ENCODE results near the gene ADGRD1.

- TF ChIP-seq, protein P1, sequence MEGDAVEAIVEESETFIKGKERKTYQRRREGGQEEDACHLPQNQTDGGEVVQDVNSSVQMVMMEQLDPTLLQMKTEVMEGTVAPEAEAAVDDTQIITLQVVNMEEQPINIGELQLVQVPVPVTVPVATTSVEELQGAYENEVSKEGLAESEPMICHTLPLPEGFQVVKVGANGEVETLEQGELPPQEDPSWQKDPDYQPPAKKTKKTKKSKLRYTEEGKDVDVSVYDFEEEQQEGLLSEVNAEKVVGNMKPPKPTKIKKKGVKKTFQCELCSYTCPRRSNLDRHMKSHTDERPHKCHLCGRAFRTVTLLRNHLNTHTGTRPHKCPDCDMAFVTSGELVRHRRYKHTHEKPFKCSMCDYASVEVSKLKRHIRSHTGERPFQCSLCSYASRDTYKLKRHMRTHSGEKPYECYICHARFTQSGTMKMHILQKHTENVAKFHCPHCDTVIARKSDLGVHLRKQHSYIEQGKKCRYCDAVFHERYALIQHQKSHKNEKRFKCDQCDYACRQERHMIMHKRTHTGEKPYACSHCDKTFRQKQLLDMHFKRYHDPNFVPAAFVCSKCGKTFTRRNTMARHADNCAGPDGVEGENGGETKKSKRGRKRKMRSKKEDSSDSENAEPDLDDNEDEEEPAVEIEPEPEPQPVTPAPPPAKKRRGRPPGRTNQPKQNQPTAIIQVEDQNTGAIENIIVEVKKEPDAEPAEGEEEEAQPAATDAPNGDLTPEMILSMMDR (IDR thresholded peaks at IDR 0.05; ENCODE audit: insufficient read depth, low read length) = no peak
- TF ChIP-seq, protein P2, sequence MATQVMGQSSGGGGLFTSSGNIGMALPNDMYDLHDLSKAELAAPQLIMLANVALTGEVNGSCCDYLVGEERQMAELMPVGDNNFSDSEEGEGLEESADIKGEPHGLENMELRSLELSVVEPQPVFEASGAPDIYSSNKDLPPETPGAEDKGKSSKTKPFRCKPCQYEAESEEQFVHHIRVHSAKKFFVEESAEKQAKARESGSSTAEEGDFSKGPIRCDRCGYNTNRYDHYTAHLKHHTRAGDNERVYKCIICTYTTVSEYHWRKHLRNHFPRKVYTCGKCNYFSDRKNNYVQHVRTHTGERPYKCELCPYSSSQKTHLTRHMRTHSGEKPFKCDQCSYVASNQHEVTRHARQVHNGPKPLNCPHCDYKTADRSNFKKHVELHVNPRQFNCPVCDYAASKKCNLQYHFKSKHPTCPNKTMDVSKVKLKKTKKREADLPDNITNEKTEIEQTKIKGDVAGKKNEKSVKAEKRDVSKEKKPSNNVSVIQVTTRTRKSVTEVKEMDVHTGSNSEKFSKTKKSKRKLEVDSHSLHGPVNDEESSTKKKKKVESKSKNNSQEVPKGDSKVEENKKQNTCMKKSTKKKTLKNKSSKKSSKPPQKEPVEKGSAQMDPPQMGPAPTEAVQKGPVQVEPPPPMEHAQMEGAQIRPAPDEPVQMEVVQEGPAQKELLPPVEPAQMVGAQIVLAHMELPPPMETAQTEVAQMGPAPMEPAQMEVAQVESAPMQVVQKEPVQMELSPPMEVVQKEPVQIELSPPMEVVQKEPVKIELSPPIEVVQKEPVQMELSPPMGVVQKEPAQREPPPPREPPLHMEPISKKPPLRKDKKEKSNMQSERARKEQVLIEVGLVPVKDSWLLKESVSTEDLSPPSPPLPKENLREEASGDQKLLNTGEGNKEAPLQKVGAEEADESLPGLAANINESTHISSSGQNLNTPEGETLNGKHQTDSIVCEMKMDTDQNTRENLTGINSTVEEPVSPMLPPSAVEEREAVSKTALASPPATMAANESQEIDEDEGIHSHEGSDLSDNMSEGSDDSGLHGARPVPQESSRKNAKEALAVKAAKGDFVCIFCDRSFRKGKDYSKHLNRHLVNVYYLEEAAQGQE (IDR thresholded peaks at IDR 0.05; ENCODE audit: insufficient replicate concordance, low read depth) = no peak
Measured at GRCh38 chr12:131063960-131064359, 110.3 kb downstream of the ADGRD1 start.
